K562 (cell line): Measurements from ENCODE around the gene CD55. TPM values are rescaled to one million over a fixed set of nuclear protein-coding genes. Genes with fewer than 3 reads are reported as not detected.

ENCODE experiments used
- CBFB ChIP-seq: sonication (generic); formaldehyde crosslinking; IDR thresholded peaks from 2 replicates; pipeline ENCODE4 v1.4.0; 2020; ENCODE audit warnings: mild to moderate bottlenecking, missing genetic modification reagents
- GTF2F1 ChIP-seq: IDR thresholded peaks from 2 replicates; pipeline ENCODE4 v1.6.1; 2011; ENCODE audit warnings: low read depth, low read length, improper control_type of control experiment
- NCOA6 ChIP-seq: fragments of 450-650 bp; IDR thresholded peaks from 2 replicates; pipeline ENCODE4 v1.6.1; 2017; ENCODE audit warnings: mild to moderate bottlenecking
- PRMT5 ChIP-seq: sonication (generic); formaldehyde crosslinking; IDR thresholded peaks from 2 replicates; pipeline ENCODE4 v1.5.0; 2020; ENCODE audit warnings: missing genetic modification reagents
- RBM22 ChIP-seq: fragments of 200-400 bp; formaldehyde crosslinking; IDR thresholded peaks from 2 replicates; pipeline ENCODE4 v1.6.1; 2018; ENCODE audit warnings: low read length, low read depth; ENCODE audit not compliant: poor library complexity, severe bottlenecking
- TCF3 ChIP-seq: sonication (generic); formaldehyde crosslinking; IDR thresholded peaks from 2 replicates; pipeline ENCODE4 v1.4.0; 2020; ENCODE audit warnings: mild to moderate bottlenecking, missing genetic modification reagents
- TGIF2 ChIP-seq: sonication (generic); formaldehyde crosslinking; IDR thresholded peaks from 2 replicates; pipeline ENCODE4 v1.8.1; 2022; ENCODE audit warnings: mild to moderate bottlenecking, missing genetic modification reagents, moderate library complexity
- ZNF143 ChIP-seq: sonication (generic); formaldehyde crosslinking; IDR thresholded peaks from 2 replicates; pipeline ENCODE4 v1.9.0; 2022; ENCODE audit warnings: mild to moderate bottlenecking, missing genetic modification reagents
- polyA plus RNA-seq, 8 experiments: library from polyadenylated mRNA; depleted of rRNA in 4 of 8; stranded (reverse) in 5 of 8; unstranded in 3 of 8; fragments of >200 nt; fragmentation: Nextera tagmentation in 2 of 8; fragmentation: Illumina TruSeq in 1 of 8; extraction: Ambion mirVana in 2 of 8; extraction: Trizol in 1 of 8; gene quantifications; 2 replicates each; pipeline versions ENCODE4 v1.2.1 to v1.2.3, GENCODE V29; 2011 to 2014; ENCODE audit warnings: inconsistent platforms in 1 of 8, missing spikeins in 1 of 8
- total RNA-seq, 7 experiments: library from RNA; depleted of rRNA in 6 of 7; stranded (reverse); fragments of >200 nt in 6 of 7; fragmentation: Illumina TruSeq in 2 of 7; extraction: Trizol in 2 of 7; gene quantifications; 2 replicates each; pipeline versions ENCODE4 v1.2.1 to v1.2.3, GENCODE V29; 2011 to 2021; ENCODE audit warnings: low replicate concordance in 1 of 7
- TF ChIP-seq, protein P1 (sequence below): fragments of 200-400 bp; formaldehyde crosslinking; IDR thresholded peaks from 2 replicates; pipeline ENCODE4 v1.6.1; 2017; ENCODE audit warnings: mild to moderate bottlenecking, low read depth, low read length, moderate library complexity
- TF ChIP-seq, protein P2 (sequence below): sonication (generic); formaldehyde crosslinking; IDR thresholded peaks from 2 replicates; pipeline ENCODE4 v1.8.1; 2023; ENCODE audit warnings: mild to moderate bottlenecking, missing genetic modification reagents, moderate library complexity
- TF ChIP-seq, protein P3 (sequence below): fragments of 450-650 bp; formaldehyde crosslinking; IDR thresholded peaks from 2 replicates; pipeline ENCODE4 v1.4.0; 2022; ENCODE audit warnings: mild to moderate bottlenecking, moderate library complexity
- TF ChIP-seq, protein P4 (sequence below): fragments of 450-650 bp; formaldehyde crosslinking; IDR thresholded peaks from 2 replicates; pipeline ENCODE4 v1.4.0; 2020; ENCODE audit warnings: mild to moderate bottlenecking, moderate library complexity
- TF ChIP-seq, protein P5 (sequence below): fragments of 450-650 bp; IDR thresholded peaks from 2 replicates; pipeline ENCODE4 v1.6.1; 2016; ENCODE audit warnings: low read depth, mild to moderate bottlenecking, moderate library complexity

The CD55 gene
- total and polyA plus RNA-seq, 9 of the 15 experiments (the other 6 are each of a cell fraction or from before 2014, with no cell fraction given), result 17.7 to 150 (median 97.0) TPM

DNA sequence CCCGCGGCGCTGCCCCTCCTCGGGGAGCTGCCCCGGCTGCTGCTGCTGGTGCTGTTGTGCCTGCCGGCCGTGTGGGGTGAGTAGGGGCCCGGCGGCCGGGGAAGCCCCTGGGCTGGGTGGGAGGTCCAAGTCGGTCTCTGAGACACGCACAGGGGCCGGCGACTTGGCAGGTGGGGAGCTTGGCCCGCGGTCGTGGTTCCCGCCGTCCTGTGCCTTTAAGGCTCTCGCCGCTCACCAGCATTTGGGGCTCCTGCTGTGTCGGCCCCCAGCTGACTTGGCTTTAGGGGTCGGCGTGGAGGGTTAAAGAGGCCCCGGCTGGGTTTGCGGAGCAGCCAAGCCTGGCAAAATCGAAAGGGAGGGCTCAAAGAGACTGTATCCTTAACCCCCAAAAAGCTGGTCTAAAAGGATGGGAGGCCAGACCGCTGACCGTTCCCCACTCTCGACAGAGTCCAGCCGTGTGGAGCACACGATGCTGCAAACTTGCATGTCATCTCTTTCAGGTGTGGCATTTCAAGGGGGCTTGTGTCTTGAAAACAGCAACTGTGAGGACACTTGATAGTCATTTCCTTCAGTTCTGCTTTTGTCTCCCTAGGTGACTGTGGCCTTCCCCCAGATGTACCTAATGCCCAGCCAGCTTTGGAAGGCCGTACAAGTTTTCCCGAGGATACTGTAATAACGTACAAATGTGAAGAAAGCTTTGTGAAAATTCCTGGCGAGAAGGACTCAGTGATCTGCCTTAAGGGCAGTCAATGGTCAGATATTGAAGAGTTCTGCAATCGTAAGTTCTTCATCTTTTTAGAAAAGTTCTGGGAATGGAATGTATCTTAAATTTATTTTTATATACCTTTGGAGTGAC, 540 bp downstream of the CD55 start (continued):
- TF ChIP-seq, protein P1, sequence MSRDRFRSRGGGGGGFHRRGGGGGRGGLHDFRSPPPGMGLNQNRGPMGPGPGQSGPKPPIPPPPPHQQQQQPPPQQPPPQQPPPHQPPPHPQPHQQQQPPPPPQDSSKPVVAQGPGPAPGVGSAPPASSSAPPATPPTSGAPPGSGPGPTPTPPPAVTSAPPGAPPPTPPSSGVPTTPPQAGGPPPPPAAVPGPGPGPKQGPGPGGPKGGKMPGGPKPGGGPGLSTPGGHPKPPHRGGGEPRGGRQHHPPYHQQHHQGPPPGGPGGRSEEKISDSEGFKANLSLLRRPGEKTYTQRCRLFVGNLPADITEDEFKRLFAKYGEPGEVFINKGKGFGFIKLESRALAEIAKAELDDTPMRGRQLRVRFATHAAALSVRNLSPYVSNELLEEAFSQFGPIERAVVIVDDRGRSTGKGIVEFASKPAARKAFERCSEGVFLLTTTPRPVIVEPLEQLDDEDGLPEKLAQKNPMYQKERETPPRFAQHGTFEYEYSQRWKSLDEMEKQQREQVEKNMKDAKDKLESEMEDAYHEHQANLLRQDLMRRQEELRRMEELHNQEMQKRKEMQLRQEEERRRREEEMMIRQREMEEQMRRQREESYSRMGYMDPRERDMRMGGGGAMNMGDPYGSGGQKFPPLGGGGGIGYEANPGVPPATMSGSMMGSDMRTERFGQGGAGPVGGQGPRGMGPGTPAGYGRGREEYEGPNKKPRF, result no peak
- TF ChIP-seq, protein P2, sequence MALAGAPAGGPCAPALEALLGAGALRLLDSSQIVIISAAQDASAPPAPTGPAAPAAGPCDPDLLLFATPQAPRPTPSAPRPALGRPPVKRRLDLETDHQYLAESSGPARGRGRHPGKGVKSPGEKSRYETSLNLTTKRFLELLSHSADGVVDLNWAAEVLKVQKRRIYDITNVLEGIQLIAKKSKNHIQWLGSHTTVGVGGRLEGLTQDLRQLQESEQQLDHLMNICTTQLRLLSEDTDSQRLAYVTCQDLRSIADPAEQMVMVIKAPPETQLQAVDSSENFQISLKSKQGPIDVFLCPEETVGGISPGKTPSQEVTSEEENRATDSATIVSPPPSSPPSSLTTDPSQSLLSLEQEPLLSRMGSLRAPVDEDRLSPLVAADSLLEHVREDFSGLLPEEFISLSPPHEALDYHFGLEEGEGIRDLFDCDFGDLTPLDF, result no peak; the same call in none of the 2 replicates
- TF ChIP-seq CBFB (CRISPR knock-in tag), result no peak
- no peak for TF ChIP-seq TCF3 (CRISPR knock-in tag)
- TF ChIP-seq, protein P3, sequence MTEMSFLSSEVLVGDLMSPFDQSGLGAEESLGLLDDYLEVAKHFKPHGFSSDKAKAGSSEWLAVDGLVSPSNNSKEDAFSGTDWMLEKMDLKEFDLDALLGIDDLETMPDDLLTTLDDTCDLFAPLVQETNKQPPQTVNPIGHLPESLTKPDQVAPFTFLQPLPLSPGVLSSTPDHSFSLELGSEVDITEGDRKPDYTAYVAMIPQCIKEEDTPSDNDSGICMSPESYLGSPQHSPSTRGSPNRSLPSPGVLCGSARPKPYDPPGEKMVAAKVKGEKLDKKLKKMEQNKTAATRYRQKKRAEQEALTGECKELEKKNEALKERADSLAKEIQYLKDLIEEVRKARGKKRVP (CRISPR knock-in tag), result no peak
- no peak for TF ChIP-seq GTF2F1
- no peak for TF ChIP-seq TGIF2 (CRISPR knock-in tag)
- TF ChIP-seq NCOA6, result 0 out of 2 replicates have a peak, but pooled peaks have one; percentile 23
- TF ChIP-seq, protein P4, sequence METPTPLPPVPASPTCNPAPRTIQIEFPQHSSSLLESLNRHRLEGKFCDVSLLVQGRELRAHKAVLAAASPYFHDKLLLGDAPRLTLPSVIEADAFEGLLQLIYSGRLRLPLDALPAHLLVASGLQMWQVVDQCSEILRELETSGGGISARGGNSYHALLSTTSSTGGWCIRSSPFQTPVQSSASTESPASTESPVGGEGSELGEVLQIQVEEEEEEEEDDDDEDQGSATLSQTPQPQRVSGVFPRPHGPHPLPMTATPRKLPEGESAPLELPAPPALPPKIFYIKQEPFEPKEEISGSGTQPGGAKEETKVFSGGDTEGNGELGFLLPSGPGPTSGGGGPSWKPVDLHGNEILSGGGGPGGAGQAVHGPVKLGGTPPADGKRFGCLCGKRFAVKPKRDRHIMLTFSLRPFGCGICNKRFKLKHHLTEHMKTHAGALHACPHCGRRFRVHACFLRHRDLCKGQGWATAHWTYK, result peak; percentile 65; the same call in 1 of the 2 replicates
- TF ChIP-seq, protein P5, sequence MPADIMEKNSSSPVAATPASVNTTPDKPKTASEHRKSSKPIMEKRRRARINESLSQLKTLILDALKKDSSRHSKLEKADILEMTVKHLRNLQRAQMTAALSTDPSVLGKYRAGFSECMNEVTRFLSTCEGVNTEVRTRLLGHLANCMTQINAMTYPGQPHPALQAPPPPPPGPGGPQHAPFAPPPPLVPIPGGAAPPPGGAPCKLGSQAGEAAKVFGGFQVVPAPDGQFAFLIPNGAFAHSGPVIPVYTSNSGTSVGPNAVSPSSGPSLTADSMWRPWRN, result no peak
- TF ChIP-seq ZNF143 (CRISPR knock-in tag), result no peak; the same call in 1 of the 2 replicates
- no peak for TF ChIP-seq PRMT5 (CRISPR knock-in tag)
- TF ChIP-seq RBM22, result peak; percentile 95
